GM23338 (cell line): Measurements from ENCODE around the gene ATG7.

Source experiments
- EZH2 ChIP-seq: fragments of 200-600 bp; sonication (generic); IDR thresholded peaks from one replicate; pipeline ENCODE4 v1.8.0; 2017; ENCODE audit warnings: antibody characterized with exemption, mild to moderate bottlenecking, low read depth; ENCODE audit not compliant: unreplicated experiment
- TF ChIP-seq, protein P1 (sequence below), 2 experiments: fragments of 200-600 bp in 1 of 2; sonication (generic) in 1 of 2; conservative IDR thresholded peaks; 2 replicates each; pipeline versions ENCODE4 v1.5.1 to v1.6.1; 2016 to 2017; ENCODE audit warnings: antibody characterized with exemption in 2 of 2, low read depth in 2 of 2, mild to moderate bottlenecking in 2 of 2, moderate library complexity in 1 of 2
- TF ChIP-seq, protein P2 (sequence below): IDR thresholded peaks from one replicate; pipeline ENCODE4 v1.6.1; 2018; ENCODE audit warnings: antibody characterized with exemption; ENCODE audit not compliant: unreplicated experiment

DNA sequence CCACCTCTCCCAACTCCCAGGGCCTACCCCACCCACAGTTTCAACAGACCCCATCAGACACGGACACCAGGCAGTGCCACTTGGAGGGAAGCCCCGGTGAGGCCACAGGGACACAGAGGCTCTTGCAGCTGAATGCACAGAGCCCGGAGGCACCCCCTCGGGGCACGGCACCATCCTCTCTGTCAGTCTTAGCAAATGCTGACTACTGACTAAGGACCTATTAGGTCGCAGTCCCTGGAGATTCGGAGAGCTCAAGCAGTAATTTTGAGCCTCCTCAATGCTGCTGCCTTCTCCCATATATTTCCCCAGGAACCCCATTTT, 291.6 kb downstream of the ATG7 start:
- TF ChIP-seq, protein P1, sequence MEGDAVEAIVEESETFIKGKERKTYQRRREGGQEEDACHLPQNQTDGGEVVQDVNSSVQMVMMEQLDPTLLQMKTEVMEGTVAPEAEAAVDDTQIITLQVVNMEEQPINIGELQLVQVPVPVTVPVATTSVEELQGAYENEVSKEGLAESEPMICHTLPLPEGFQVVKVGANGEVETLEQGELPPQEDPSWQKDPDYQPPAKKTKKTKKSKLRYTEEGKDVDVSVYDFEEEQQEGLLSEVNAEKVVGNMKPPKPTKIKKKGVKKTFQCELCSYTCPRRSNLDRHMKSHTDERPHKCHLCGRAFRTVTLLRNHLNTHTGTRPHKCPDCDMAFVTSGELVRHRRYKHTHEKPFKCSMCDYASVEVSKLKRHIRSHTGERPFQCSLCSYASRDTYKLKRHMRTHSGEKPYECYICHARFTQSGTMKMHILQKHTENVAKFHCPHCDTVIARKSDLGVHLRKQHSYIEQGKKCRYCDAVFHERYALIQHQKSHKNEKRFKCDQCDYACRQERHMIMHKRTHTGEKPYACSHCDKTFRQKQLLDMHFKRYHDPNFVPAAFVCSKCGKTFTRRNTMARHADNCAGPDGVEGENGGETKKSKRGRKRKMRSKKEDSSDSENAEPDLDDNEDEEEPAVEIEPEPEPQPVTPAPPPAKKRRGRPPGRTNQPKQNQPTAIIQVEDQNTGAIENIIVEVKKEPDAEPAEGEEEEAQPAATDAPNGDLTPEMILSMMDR (conservative IDR thresholded peaks at IDR 0.05; ENCODE audit: low read depth in 2 of 2), result no peak
- TF ChIP-seq, protein P2, sequence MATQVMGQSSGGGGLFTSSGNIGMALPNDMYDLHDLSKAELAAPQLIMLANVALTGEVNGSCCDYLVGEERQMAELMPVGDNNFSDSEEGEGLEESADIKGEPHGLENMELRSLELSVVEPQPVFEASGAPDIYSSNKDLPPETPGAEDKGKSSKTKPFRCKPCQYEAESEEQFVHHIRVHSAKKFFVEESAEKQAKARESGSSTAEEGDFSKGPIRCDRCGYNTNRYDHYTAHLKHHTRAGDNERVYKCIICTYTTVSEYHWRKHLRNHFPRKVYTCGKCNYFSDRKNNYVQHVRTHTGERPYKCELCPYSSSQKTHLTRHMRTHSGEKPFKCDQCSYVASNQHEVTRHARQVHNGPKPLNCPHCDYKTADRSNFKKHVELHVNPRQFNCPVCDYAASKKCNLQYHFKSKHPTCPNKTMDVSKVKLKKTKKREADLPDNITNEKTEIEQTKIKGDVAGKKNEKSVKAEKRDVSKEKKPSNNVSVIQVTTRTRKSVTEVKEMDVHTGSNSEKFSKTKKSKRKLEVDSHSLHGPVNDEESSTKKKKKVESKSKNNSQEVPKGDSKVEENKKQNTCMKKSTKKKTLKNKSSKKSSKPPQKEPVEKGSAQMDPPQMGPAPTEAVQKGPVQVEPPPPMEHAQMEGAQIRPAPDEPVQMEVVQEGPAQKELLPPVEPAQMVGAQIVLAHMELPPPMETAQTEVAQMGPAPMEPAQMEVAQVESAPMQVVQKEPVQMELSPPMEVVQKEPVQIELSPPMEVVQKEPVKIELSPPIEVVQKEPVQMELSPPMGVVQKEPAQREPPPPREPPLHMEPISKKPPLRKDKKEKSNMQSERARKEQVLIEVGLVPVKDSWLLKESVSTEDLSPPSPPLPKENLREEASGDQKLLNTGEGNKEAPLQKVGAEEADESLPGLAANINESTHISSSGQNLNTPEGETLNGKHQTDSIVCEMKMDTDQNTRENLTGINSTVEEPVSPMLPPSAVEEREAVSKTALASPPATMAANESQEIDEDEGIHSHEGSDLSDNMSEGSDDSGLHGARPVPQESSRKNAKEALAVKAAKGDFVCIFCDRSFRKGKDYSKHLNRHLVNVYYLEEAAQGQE, result no peak
- no peak for TF ChIP-seq EZH2
